Tibial artery (tissue), 4 donors: ENCODE data around the gene COL27A1.

Experiments used
- DNase-seq, 2 donors: peaks; one replicate each; pipeline ENCODE4 v3.0.0-alpha.2; 2019
- H3K27ac ChIP-seq, 2 donors: fragments of 200-600 bp; sonication (generic) in 1 of 2; 1 replicate in 1 of 2; 2 replicates in 1 of 2; pipeline ENCODE4 v1.5.1; 2018 to 2019; ENCODE audit warnings: mild to moderate bottlenecking in 1 of 2
- H3K27me3 ChIP-seq, 2 donors: fragments of 200-600 bp; sonication (generic) in 1 of 2; one replicate each; pipeline versions ENCODE4 v1.5.1 to v1.6.0; 2016 to 2019
- H3K36me3 ChIP-seq, 3 donors: fragments of 200-600 bp; sonication (generic) in 2 of 3; one replicate each; pipeline ENCODE4 v1.5.1; 2016 to 2019; ENCODE audit warnings: mild to moderate bottlenecking in 2 of 3
- H3K4me1 ChIP-seq, 4 donors: fragments of 200-600 bp; sonication (generic) in 2 of 4; 1 replicate in 3 of 4; 2 replicates in 1 of 4; pipeline ENCODE4 v1.5.1; 2016 to 2019
- H3K4me3 ChIP-seq, 2 donors: fragments of 200-600 bp; sonication (generic) in 1 of 2; 1 replicate in 1 of 2; 2 replicates in 1 of 2; pipeline ENCODE4 v1.5.1; 2018 to 2019; ENCODE audit warnings: mild to moderate bottlenecking in 2 of 2
- H3K9me3 ChIP-seq, 3 donors: fragments of 200-600 bp; sonication (generic) in 1 of 3; one replicate each; pipeline ENCODE4 v1.5.1; 2016 to 2019
- CTCF ChIP-seq, 2 experiments: fragments of 200-600 bp in 1 of 2; fragments of 450-650 bp in 1 of 2; IDR thresholded peaks; one replicate each; pipeline ENCODE4 v1.5.1; 2017 to 2019; ENCODE audit warnings: antibody characterized with exemption in 2 of 2, mild to moderate bottlenecking in 1 of 2, moderate library complexity in 1 of 2
- intact Hi-C: fragments of 100-400 bp; cut with DNase I; formaldehyde crosslinking; loops from one replicate; pipeline ENCODE4 v1.15.0; 2023; ENCODE audit warnings: low total_unique reads

COL27A1 gene

GRCh38 chr9:114151426-114151956 lies 3.8 kb upstream of the COL27A1 start:
- intact Hi-C loops: loop anchor here (5.0 kb wide), 1 partner anchor 44 kb away; no protein-coding TSS in a partner anchor
- Histone ChIP-seq H3K27me3 (peaks cover 0 to 45% of the 10 kb centered on the region in 2 donors), H3K27ac (no peak overlapping the region), H3K4me3 (no peak overlapping the region), H3K36me3 (no peaks in the 10 kb centered on the region), H3K4me1 (peaks cover 0 to 26% (median 24%) of the 10 kb centered on the region in 4 donors), H3K9me3 (no peaks in the 10 kb centered on the region)
- no peak for TF ChIP-seq CTCF (IDR thresholded peaks at IDR 0.05)
- no peak for DNase-seq

GRCh38 chr9:114153761-114154599 lies 1.4 kb upstream of the COL27A1 start:
- peak in 1 of 2 experiments; percentile 26 for TF ChIP-seq CTCF (IDR thresholded peaks at IDR 0.05)
- no peak for DNase-seq

GRCh38 chr9:114154600-114155102 lies 686 bp upstream of the COL27A1 start:
- H3K27ac ChIP-seq: no peak overlapping the region
- intact Hi-C loops: loop anchor here (2.0 to 5.0 kb wide), 3 partner anchors 47 to 138 kb away; no protein-coding TSS in a partner anchor
- no peaks in the 10 kb centered on the region for H3K9me3 ChIP-seq
- peak overlapping the region; percentile 3 to 72 for H3K4me3 ChIP-seq
- no peak for TF ChIP-seq CTCF (IDR thresholded peaks at IDR 0.05)
- no peak for DNase-seq
- peaks cover 0 to 42% (median 33%) of the 10 kb centered on the region in 4 donors for H3K4me1 ChIP-seq
- H3K27me3 ChIP-seq: peaks cover 0 to 34% of the 10 kb centered on the region in 2 donors
- no peaks in the 10 kb centered on the region for H3K36me3 ChIP-seq

More at GRCh38 chr9:114153761-114154599, 1.4 kb upstream of the COL27A1 start:
- Histone ChIP-seq H3K4me3 (peak overlapping the region; percentile 3 to 72), H3K36me3 (no peaks in the 10 kb centered on the region), H3K27ac (no peak overlapping the region), H3K9me3 (no peaks in the 10 kb centered on the region), H3K4me1 (peaks cover 0 to 42% (median 33%) of the 10 kb centered on the region in 4 donors), H3K27me3 (peaks cover 0 to 41% of the 10 kb centered on the region in 2 donors)
- intact Hi-C loops: loop anchor here (2.0 to 5.0 kb wide), 2 partner anchors 47 to 139 kb away; no protein-coding TSS in a partner anchor

- Histone ChIP-seq H3K27me3 (peaks cover 0 to 32% of the 10 kb centered on the region in 2 donors), H3K4me1 (peaks cover 0 to 42% (median 33%) of the 10 kb centered on the region in 4 donors), H3K4me3 (peak overlapping the region; percentile 57 to 72), H3K9me3 (no peaks in the 10 kb centered on the region), H3K27ac (peak overlapping the region; percentile 79 to 88), H3K36me3 (no peaks in the 10 kb centered on the region)
- intact Hi-C loops: loop anchor here (2.0 to 5.0 kb wide), 2 partner anchors 91 to 137 kb away; no protein-coding TSS in a partner anchor
- no peak for TF ChIP-seq CTCF (IDR thresholded peaks at IDR 0.05)
- DNase-seq: peak; percentile 50 to 80
Observed at GRCh38 chr9:114155995-114156656, 789 bp downstream of the COL27A1 start.
